K562 (cell line): ENCODE results near the gene CUL9. TPM values are rescaled to one million over a fixed set of nuclear protein-coding genes. Genes with fewer than 3 reads are reported as not detected.
A peak's percentile ranks its signal among the peaks of the same experiment; 100 is the strongest.

Source experiments
- CXXC5 ChIP-seq: fragments of 250-450 bp; sonication (Bioruptor Pico); IDR thresholded peaks from 2 replicates; pipeline ENCODE4 v1.8.0; 2022; ENCODE audit warnings: inconsistent platforms, mild to moderate bottlenecking, moderate library complexity
- DACH1 ChIP-seq: fragments of 450-650 bp; IDR thresholded peaks from 2 replicates; pipeline ENCODE4 v1.6.1; 2018; ENCODE audit not compliant: partially characterized antibody
- EGR1 ChIP-seq: fragments of 450-650 bp; conservative IDR thresholded peaks from 2 replicates; pipeline ENCODE4 v1.6.1; 2017; ENCODE audit warnings: mild to moderate bottlenecking
- FIP1L1 ChIP-seq: fragments of 200-400 bp; formaldehyde crosslinking; IDR thresholded peaks from 2 replicates; pipeline ENCODE4 v1.6.1; 2018; ENCODE audit warnings: mild to moderate bottlenecking, low read depth, low read length; ENCODE audit not compliant: poor library complexity, severe bottlenecking
- HDAC8 ChIP-seq: fragments of 450-650 bp; IDR thresholded peaks from 2 replicates; pipeline ENCODE4 v1.6.1; 2016; ENCODE audit warnings: mild to moderate bottlenecking, missing genetic modification characterization, moderate library complexity, missing compliant biosample characterization
- KLF13 ChIP-seq: fragments of 450-650 bp; IDR thresholded peaks from 2 replicates; pipeline ENCODE4 v1.6.1; 2016; ENCODE audit warnings: missing genetic modification characterization, low read depth, mild to moderate bottlenecking, missing compliant biosample characterization, moderate library complexity, borderline replicate concordance
- MAZ ChIP-seq, 2 experiments: fragments of 450-650 bp in 1 of 2; sonication (generic) in 1 of 2; formaldehyde crosslinking; IDR thresholded peaks in 1 of 2; conservative IDR thresholded peaks in 1 of 2; 2 replicates each; pipeline versions ENCODE4 v1.4.0 to v1.5.0; 2020; ENCODE audit warnings: mild to moderate bottlenecking in 1 of 2, missing genetic modification reagents in 1 of 2
- MTA3 ChIP-seq: fragments of 450-650 bp; formaldehyde crosslinking; IDR thresholded peaks from 2 replicates; pipeline ENCODE4 v1.6.1; 2017; ENCODE audit warnings: mild to moderate bottlenecking, borderline replicate concordance
- PHF20 ChIP-seq: fragments of 450-650 bp; IDR thresholded peaks from 2 replicates; pipeline ENCODE4 v1.6.1; 2018; ENCODE audit not compliant: partially characterized antibody
- RBM25 ChIP-seq: fragments of 200-400 bp; formaldehyde crosslinking; IDR thresholded peaks from 2 replicates; pipeline ENCODE4 v1.6.1; 2018; ENCODE audit warnings: low read length, low read depth, moderate library complexity; ENCODE audit not compliant: severe bottlenecking
- SNAPC5 ChIP-seq: fragments of 250-450 bp; sonication (Bioruptor Pico); IDR thresholded peaks from 2 replicates; pipeline ENCODE4 v1.8.0; 2021; ENCODE audit warnings: moderate library complexity, mild to moderate bottlenecking, inconsistent platforms
- TEAD1 ChIP-seq, 2 experiments: fragments of 450-650 bp in 1 of 2; sonication (generic) in 1 of 2; formaldehyde crosslinking; IDR thresholded peaks; 2 replicates each; pipeline versions ENCODE4 v1.4.0 to v1.8.0; 2020 to 2022; ENCODE audit warnings: mild to moderate bottlenecking in 2 of 2, missing genetic modification reagents in 1 of 2
- ZNF175 ChIP-seq: fragments of 200-800 bp; sonication (Bioruptor generic); IDR thresholded peaks from 2 replicates; pipeline ENCODE4 v1.6.1; 2016; ENCODE audit warnings: low read depth, mild to moderate bottlenecking, missing genetic modification characterization, missing compliant biosample characterization
- ZNF518B ChIP-seq: fragments of 250-450 bp; sonication (Bioruptor Pico); IDR thresholded peaks from 2 replicates; pipeline ENCODE4 v1.5.0; 2021; ENCODE audit warnings: mild to moderate bottlenecking, moderate library complexity
- polyA plus RNA-seq, 8 experiments: library from polyadenylated mRNA; depleted of rRNA in 4 of 8; stranded (reverse) in 5 of 8; unstranded in 3 of 8; fragments of >200 nt; fragmentation: Nextera tagmentation in 2 of 8; fragmentation: Illumina TruSeq in 1 of 8; extraction: Ambion mirVana in 2 of 8; extraction: Trizol in 1 of 8; gene quantifications; 2 replicates each; pipeline versions ENCODE4 v1.2.1 to v1.2.3, GENCODE V29; 2011 to 2014; ENCODE audit warnings: inconsistent platforms in 1 of 8, missing spikeins in 1 of 8
- total RNA-seq, 7 experiments: library from RNA; depleted of rRNA in 6 of 7; stranded (reverse); fragments of >200 nt in 6 of 7; fragmentation: Illumina TruSeq in 2 of 7; extraction: Trizol in 2 of 7; gene quantifications; 2 replicates each; pipeline versions ENCODE4 v1.2.1 to v1.2.3, GENCODE V29; 2011 to 2021; ENCODE audit warnings: low replicate concordance in 1 of 7
- TF ChIP-seq, protein P1 (sequence below): sonication (generic); formaldehyde crosslinking; IDR thresholded peaks from 2 replicates; pipeline ENCODE4 v1.8.0; 2022; ENCODE audit warnings: mild to moderate bottlenecking, missing genetic modification reagents
- TF ChIP-seq, protein P2 (sequence below), 2 experiments: IDR thresholded peaks; 2 replicates each; pipeline ENCODE4 v1.6.1; 2011; ENCODE audit warnings: borderline replicate concordance in 1 of 2, control low read depth in 1 of 2, low read depth in 1 of 2, low read length in 1 of 2, mild to moderate bottlenecking in 1 of 2, mixed read lengths in 1 of 2, moderate library complexity in 1 of 2; ENCODE audit not compliant: insufficient read depth in 1 of 2, insufficient read length in 1 of 2, poor library complexity in 1 of 2, severe bottlenecking in 1 of 2; ENCODE audit errors: extremely low read depth in 1 of 2

Gene CUL9
- total and polyA plus RNA-seq, 9 of the 15 experiments (the other 6 are each of a cell fraction or from before 2014, with no cell fraction given): 0.50 to 20.7 (median 6.6) TPM

GRCh38 chr6:43269273-43270007, 87.4 kb downstream of the CUL9 start (continued):
- TF ChIP-seq MAZ (CRISPR knock-in tag; conservative IDR thresholded peaks at IDR 0.05 in 1 of 2, IDR thresholded peaks at IDR 0.05 in 1 of 2) (0 out of 4 replicates have a peak, but pooled peaks of 1 of the 2 experiments have one; percentile 18), SNAPC5 (CRISPR knock-in tag) (no peak), DACH1 (peak; percentile 32), EGR1 (peak; percentile 38), TEAD1 (CRISPR knock-in tag; IDR thresholded peaks at IDR 0.05) (0 out of 4 replicates have a peak, but pooled peaks of 1 of the 2 experiments have one; percentile 32), CXXC5 (CRISPR knock-in tag) (peak; percentile 21; the same call in 1 of the 2 replicates), MTA3 (0 out of 2 replicates have a peak, but pooled peaks have one; percentile 25), ZNF518B (CRISPR knock-in tag) (no peak), ZNF175 (CRISPR knock-in tag) (no peak), FIP1L1 (no peak), HDAC8 (no peak), RBM25 (peak; percentile 48), PHF20 (peak; percentile 39), KLF13 (tag) (peak; percentile 54; the same call in 1 of the 2 replicates)
- TF ChIP-seq, protein P1, sequence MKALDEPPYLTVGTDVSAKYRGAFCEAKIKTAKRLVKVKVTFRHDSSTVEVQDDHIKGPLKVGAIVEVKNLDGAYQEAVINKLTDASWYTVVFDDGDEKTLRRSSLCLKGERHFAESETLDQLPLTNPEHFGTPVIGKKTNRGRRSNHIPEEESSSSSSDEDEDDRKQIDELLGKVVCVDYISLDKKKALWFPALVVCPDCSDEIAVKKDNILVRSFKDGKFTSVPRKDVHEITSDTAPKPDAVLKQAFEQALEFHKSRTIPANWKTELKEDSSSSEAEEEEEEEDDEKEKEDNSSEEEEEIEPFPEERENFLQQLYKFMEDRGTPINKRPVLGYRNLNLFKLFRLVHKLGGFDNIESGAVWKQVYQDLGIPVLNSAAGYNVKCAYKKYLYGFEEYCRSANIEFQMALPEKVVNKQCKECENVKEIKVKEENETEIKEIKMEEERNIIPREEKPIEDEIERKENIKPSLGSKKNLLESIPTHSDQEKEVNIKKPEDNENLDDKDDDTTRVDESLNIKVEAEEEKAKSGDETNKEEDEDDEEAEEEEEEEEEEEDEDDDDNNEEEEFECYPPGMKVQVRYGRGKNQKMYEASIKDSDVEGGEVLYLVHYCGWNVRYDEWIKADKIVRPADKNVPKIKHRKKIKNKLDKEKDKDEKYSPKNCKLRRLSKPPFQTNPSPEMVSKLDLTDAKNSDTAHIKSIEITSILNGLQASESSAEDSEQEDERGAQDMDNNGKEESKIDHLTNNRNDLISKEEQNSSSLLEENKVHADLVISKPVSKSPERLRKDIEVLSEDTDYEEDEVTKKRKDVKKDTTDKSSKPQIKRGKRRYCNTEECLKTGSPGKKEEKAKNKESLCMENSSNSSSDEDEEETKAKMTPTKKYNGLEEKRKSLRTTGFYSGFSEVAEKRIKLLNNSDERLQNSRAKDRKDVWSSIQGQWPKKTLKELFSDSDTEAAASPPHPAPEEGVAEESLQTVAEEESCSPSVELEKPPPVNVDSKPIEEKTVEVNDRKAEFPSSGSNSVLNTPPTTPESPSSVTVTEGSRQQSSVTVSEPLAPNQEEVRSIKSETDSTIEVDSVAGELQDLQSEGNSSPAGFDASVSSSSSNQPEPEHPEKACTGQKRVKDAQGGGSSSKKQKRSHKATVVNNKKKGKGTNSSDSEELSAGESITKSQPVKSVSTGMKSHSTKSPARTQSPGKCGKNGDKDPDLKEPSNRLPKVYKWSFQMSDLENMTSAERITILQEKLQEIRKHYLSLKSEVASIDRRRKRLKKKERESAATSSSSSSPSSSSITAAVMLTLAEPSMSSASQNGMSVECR (CRISPR knock-in tag): 0 out of 2 replicates have a peak, but pooled peaks have one; percentile 36
- TF ChIP-seq, protein P2, sequence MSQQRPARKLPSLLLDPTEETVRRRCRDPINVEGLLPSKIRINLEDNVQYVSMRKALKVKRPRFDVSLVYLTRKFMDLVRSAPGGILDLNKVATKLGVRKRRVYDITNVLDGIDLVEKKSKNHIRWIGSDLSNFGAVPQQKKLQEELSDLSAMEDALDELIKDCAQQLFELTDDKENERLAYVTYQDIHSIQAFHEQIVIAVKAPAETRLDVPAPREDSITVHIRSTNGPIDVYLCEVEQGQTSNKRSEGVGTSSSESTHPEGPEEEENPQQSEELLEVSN (IDR thresholded peaks at IDR 0.05; ENCODE audit: borderline replicate concordance in 1 of 2, extremely low read depth in 1 of 2, insufficient read depth in 1 of 2, insufficient read length in 1 of 2, low read depth in 1 of 2, low read length in 1 of 2, poor library complexity in 1 of 2, severe bottlenecking in 1 of 2): peak; percentile 78 to 80
